Testis (tissue), 2 donors: ENCODE data around the gene OR7A5.

ENCODE experiments used
- CTCF ChIP-seq, 3 experiments: fragments of 450-650 bp in 2 of 3; fragments of 200-600 bp in 1 of 3; sonication (generic) in 1 of 3; IDR thresholded peaks; one replicate each; pipeline ENCODE4 v1.5.1; 2016 to 2019; ENCODE audit warnings: antibody characterized with exemption in 3 of 3, mild to moderate bottlenecking in 2 of 3, moderate library complexity in 1 of 3
- POLR2A ChIP-seq: fragments of 450-650 bp; IDR thresholded peaks from one replicate; pipeline ENCODE4 v1.6.1; 2017; ENCODE audit warnings: antibody characterized with exemption, mild to moderate bottlenecking, moderate library complexity

- TF ChIP-seq CTCF (IDR thresholded peaks at IDR 0.05) (no peak), POLR2A (no peak)
Observed at GRCh38 chr19:14868497-14868896, 33.5 kb upstream of the OR7A5 start.
